Adrenal gland (tissue), 12 donors: Measurements from ENCODE around the gene SSBP2. TPM values are rescaled to one million over a fixed set of nuclear protein-coding genes. Genes with fewer than 3 reads are reported as not detected.

Experiments used
- DNase-seq, 7 donors: peaks; one replicate each; pipeline ENCODE4 v3.0.0-alpha.2; 2019 to 2020
- H3K27ac ChIP-seq, 5 donors: fragments of 200-600 bp; sonication (generic) in 4 of 5; 1 replicate in 3 of 5; 2 replicates in 2 of 5; pipeline versions ENCODE4 v1.5.1 to v1.8.0; 2016 to 2020; ENCODE audit warnings: mild to moderate bottlenecking in 1 of 5
- H3K27me3 ChIP-seq: fragments of 200-600 bp; 2 replicates; pipeline ENCODE4 v1.8.0; 2021
- H3K36me3 ChIP-seq, 2 donors: fragments of 200-600 bp; replicated peaks in 1 of 2; 1 replicate in 1 of 2; 2 replicates in 1 of 2; pipeline versions ENCODE4 v1.5.1 to v1.8.0; 2018 to 2022
- H3K4me1 ChIP-seq, 2 donors: fragments of 200-600 bp; replicated peaks in 1 of 2; 1 replicate in 1 of 2; 2 replicates in 1 of 2; pipeline versions ENCODE4 v1.5.1 to v1.8.0; 2018 to 2021
- H3K4me3 ChIP-seq, 4 donors: fragments of 200-600 bp; sonication (generic) in 3 of 4; one replicate each; pipeline ENCODE4 v1.5.1; 2016 to 2018
- H3K9me3 ChIP-seq, 3 donors: fragments of 200-600 bp; sonication (generic) in 1 of 3; replicated peaks in 1 of 3; 1 replicate in 2 of 3; 2 replicates in 1 of 3; pipeline versions ENCODE4 v1.5.1 to v1.8.0; 2016 to 2021
- POLR2A ChIP-seq, 2 donors: fragments of 450-650 bp; IDR thresholded peaks; one replicate each; pipeline ENCODE4 v1.6.1; 2017; ENCODE audit warnings: antibody characterized with exemption in 2 of 2, mild to moderate bottlenecking in 2 of 2, moderate library complexity in 1 of 2
- WGBS, 4 donors: extraction: QIAGEN DNeasy Blood & Tissue Kit in 2 of 4; methylation state at CpG; one replicate each; pipeline versions ENCODE4 v1.1.5 to v1.1.7; 2013 to 2017; 5-methylcytosine and 5-hydroxymethylcytosine counted together
- intact Hi-C, 2 donors: fragments of 100-400 bp; cut with DNase I; formaldehyde crosslinking; loops; one replicate each; pipeline versions ENCODE4 v1.14.1 to v1.15.0; 2022 to 2023
- polyA plus RNA-seq, 3 donors: library from polyadenylated mRNA; stranded (reverse); fragments of 200-250 nt in 2 of 3; fragments of 350-450 nt in 1 of 3; fragmentation: Illumina TruSeq in 1 of 3; extraction: RNeasy Lipid Tissue Mini Kit (QIAGEN cat#74804) in 1 of 3; gene quantifications; one replicate each; pipeline ENCODE4 v1.2.3, GENCODE V29; 2013 to 2014
- total RNA-seq, 9 donors: library from RNA; depleted of rRNA in 4 of 9; stranded (reverse); fragments of >200 nt in 4 of 9; fragments of 120-200 nt in 1 of 9; fragmentation: NEBNext Ultra II Directional in 1 of 9; extraction: Animal tissue kit (Norgen Biotek cat#: 25700) in 1 of 9; gene quantifications; one replicate each; pipeline versions ENCODE4 v1.1.0 to v1.2.4, GENCODE V29; 2013 to 2023
- TF ChIP-seq, protein P1 (sequence below), 6 experiments: fragments of 450-650 bp in 4 of 6; fragments of 200-600 bp in 2 of 6; sonication (generic) in 1 of 6; IDR thresholded peaks; 1 replicate in 5 of 6; 2 replicates in 1 of 6; pipeline versions ENCODE4 v1.5.1 to v1.8.0; 2016 to 2021; ENCODE audit warnings: antibody characterized with exemption in 6 of 6, mild to moderate bottlenecking in 2 of 6, moderate library complexity in 1 of 6
- donor health status: healthy with polysubstance abuse.
- donor health status: Bipolar disorder and iron deficiency.
- donor health status: DM: yes; HTN: yes; CAD: no.
- donor health status: DM: no; HTN: no; CAD: no.
- donor health status: DM: no; HTN: no; CAD: no.
- donor health status: DM: yes; HTN: yes; CAD: no.

SSBP2 gene
- total and polyA plus RNA-seq, 12 donors = 16.2 to 424 (median 25.4) TPM

DNA sequence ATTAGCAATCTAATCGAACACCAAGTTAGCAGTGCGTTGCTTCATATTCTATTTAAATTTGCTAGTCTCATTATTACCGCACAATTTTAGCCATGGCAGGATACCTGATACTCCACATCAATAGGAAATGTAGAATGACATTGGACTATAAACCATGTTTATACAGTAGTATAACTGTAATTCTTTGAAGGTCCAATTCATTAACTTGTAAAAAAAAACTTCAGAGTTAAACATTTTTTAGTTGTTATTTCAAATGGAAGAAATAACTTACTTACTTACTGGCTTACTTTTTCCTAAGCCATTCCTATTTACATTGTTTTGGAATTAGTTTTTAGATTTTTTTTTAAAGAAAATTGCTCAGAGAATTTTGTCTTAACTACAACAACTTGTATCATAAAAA, 321.5 kb downstream of the SSBP2 start:
- Histone ChIP-seq H3K27me3 (no peaks in the 10 kb centered on the region), H3K4me1 (no peaks in the 10 kb centered on the region), H3K36me3 (no peaks in the 10 kb centered on the region), H3K27ac (no peak overlapping the region), H3K9me3 (no peaks in the 10 kb centered on the region), H3K4me3 (no peak overlapping the region)
- intact Hi-C loops = loop anchor here (5.0 to 10.0 kb wide), 2 partner anchors 425 to 738 kb away; no protein-coding TSS in a partner anchor
- no peak for TF ChIP-seq POLR2A (IDR thresholded peaks at IDR 0.05)
- TF ChIP-seq, protein P1, sequence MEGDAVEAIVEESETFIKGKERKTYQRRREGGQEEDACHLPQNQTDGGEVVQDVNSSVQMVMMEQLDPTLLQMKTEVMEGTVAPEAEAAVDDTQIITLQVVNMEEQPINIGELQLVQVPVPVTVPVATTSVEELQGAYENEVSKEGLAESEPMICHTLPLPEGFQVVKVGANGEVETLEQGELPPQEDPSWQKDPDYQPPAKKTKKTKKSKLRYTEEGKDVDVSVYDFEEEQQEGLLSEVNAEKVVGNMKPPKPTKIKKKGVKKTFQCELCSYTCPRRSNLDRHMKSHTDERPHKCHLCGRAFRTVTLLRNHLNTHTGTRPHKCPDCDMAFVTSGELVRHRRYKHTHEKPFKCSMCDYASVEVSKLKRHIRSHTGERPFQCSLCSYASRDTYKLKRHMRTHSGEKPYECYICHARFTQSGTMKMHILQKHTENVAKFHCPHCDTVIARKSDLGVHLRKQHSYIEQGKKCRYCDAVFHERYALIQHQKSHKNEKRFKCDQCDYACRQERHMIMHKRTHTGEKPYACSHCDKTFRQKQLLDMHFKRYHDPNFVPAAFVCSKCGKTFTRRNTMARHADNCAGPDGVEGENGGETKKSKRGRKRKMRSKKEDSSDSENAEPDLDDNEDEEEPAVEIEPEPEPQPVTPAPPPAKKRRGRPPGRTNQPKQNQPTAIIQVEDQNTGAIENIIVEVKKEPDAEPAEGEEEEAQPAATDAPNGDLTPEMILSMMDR (IDR thresholded peaks at IDR 0.05) = no peak
- WGBS, 4 donors = 91 to 95% (median 93%) methylated on average over 3 of the region's 3 CpGs
- no peak for DNase-seq

DNA sequence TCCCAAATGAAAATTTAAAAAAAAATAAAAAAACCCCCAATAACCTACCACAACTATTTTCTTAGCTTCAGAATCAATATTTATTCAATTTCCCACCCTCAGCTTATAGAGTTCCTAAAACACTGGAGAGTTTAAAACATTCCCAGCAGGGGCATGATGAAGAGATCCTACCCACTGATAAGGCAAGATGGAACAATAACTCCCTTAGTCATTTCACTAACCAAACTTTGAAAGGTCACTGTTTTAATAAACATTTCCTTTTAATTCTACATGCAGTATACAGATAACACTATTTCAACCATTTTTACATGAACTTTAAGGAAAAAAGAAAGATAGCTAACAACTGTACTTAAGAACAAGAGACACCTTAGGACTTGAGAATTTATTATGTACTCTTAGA, 322.0 kb downstream of the SSBP2 start:
- H3K4me3 ChIP-seq = no peak overlapping the region
- TF ChIP-seq POLR2A (IDR thresholded peaks at IDR 0.05) = no peak
- TF ChIP-seq, protein P1 (IDR thresholded peaks at IDR 0.05) = no peak
- intact Hi-C loops = loop anchor here (5.0 to 10.0 kb wide), 2 partner anchors 426 to 738 kb away; no protein-coding TSS in a partner anchor

DNA sequence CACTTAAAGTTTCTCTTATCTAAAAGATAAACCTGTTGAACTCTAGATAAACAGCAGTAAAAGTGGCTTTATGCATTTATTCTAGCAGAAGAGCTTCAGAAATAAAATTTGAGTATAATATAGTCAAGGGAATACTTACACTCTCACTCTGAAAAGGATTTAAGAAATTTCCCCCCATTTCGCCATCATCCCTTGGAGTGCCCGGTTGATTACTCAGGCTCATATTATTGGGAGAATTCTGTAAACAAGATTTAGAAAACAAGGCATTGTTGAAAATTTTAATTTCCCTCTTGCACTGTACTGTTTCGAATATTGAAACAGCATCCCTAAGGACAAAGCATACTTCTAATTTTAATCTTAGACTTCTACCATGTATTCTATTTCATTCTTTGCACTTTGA, 322.5 kb downstream of the SSBP2 start:
- DNase-seq = no peak
- Histone ChIP-seq H3K36me3 (no peaks in the 10 kb centered on the region), H3K9me3 (no peaks in the 10 kb centered on the region), H3K27me3 (no peaks in the 10 kb centered on the region), H3K27ac (no peak overlapping the region), H3K4me1 (no peaks in the 10 kb centered on the region), H3K4me3 (no peak overlapping the region)
- TF ChIP-seq POLR2A (IDR thresholded peaks at IDR 0.05) = no peak
- TF ChIP-seq, protein P1 (IDR thresholded peaks at IDR 0.05) = no peak
- 79 to 97% (median 93%) methylated on average over 3 of the region's 3 CpGs for WGBS, 4 donors
- intact Hi-C loops = loop anchor here (5.0 to 10.0 kb wide), 2 partner anchors 426 to 739 kb away; no protein-coding TSS in a partner anchor

More for the DNA sequence above, 322.0 kb downstream of the SSBP2 start:
- Histone ChIP-seq H3K9me3 (no peaks in the 10 kb centered on the region), H3K4me1 (no peaks in the 10 kb centered on the region), H3K27ac (no peak overlapping the region), H3K27me3 (no peaks in the 10 kb centered on the region), H3K36me3 (no peaks in the 10 kb centered on the region)
- no peak for DNase-seq

DNA sequence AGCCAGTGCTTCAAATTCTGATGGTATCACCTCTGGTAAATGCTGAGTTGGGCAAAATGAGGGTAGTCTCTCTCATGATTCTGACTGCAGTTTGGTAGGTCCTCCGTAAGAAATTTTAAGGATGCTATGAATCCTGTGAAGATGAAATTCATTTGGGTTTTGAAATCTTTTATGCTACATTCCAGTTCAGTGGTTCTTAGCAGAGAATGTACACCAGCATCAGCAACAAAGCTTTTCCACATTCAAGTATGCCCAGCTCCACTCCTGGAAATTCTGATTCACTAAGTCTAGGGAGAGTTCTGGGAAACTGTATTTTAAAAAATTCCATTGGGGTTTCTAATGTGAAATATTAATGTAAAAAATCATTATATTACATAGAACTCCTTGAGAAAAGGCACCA, 323.3 kb downstream of the SSBP2 start:
- Histone ChIP-seq H3K27ac (no peak overlapping the region), H3K4me3 (no peak overlapping the region), H3K4me1 (no peaks in the 10 kb centered on the region), H3K27me3 (no peaks in the 10 kb centered on the region), H3K36me3 (no peaks in the 10 kb centered on the region), H3K9me3 (no peaks in the 10 kb centered on the region)
- WGBS, 4 donors = 94 to 100% (median 95%) methylated on average over 1 of the region's 1 CpG
- TF ChIP-seq, protein P1 (IDR thresholded peaks at IDR 0.05) = no peak
- no peak for TF ChIP-seq POLR2A (IDR thresholded peaks at IDR 0.05)
- DNase-seq = no peak
- intact Hi-C loops = loop anchor here (5.0 to 10.0 kb wide), 2 partner anchors 427 to 740 kb away; no protein-coding TSS in a partner anchor
